Osteoblast (primary cell): Measurements from ENCODE around the gene SMIM3. TPM values are rescaled to one million over a fixed set of nuclear protein-coding genes. Genes with fewer than 3 reads are reported as not detected.

Experiments used
- DNase-seq: peaks from one replicate; pipeline ENCODE4 v3.0.0; 2011; ENCODE audit warnings: low spot score, mixed read lengths; ENCODE audit not compliant: insufficient read length; ENCODE audit errors: missing footprints
- H2AFZ ChIP-seq: 2 replicates; pipeline ENCODE4 v1.6.0; 2011; ENCODE audit warnings: mild to moderate bottlenecking, low read length
- H3K27ac ChIP-seq: 2 replicates; pipeline ENCODE4 v1.5.1; 2011; ENCODE audit warnings: mild to moderate bottlenecking, low read depth, low read length, moderate library complexity
- H3K27me3 ChIP-seq: 2 replicates; pipeline ENCODE4 v1.6.0; 2012; ENCODE audit warnings: mild to moderate bottlenecking, control low read depth, inconsistent platforms, low read length, moderate library complexity; ENCODE audit not compliant: insufficient read depth
- H3K36me3 ChIP-seq: 2 replicates; pipeline ENCODE4 v1.5.1; 2011; ENCODE audit warnings: mild to moderate bottlenecking, low read length, control low read depth, moderate library complexity; ENCODE audit not compliant: insufficient read depth
- H3K4me1 ChIP-seq: 2 replicates; pipeline ENCODE4 v1.5.1; 2011; ENCODE audit warnings: mild to moderate bottlenecking, low read length, control low read depth, moderate library complexity; ENCODE audit not compliant: insufficient read depth
- H3K4me2 ChIP-seq: 2 replicates; pipeline ENCODE4 v1.6.0; 2011; ENCODE audit warnings: mild to moderate bottlenecking, low read length; ENCODE audit not compliant: insufficient read depth
- H3K4me3 ChIP-seq: fragments of 200-600 bp; sonication (generic); 3 replicates; pipeline ENCODE4 v1.5.1; 2012; ENCODE audit warnings: mild to moderate bottlenecking, low read length, inconsistent platforms; ENCODE audit not compliant: insufficient read depth
- H3K79me2 ChIP-seq: 2 replicates; pipeline ENCODE4 v1.6.0; 2012; ENCODE audit warnings: mild to moderate bottlenecking, low read length, control low read depth, inconsistent platforms; ENCODE audit not compliant: insufficient read depth
- H3K9me3 ChIP-seq: 2 replicates; pipeline ENCODE4 v1.5.1; 2011; ENCODE audit warnings: low read depth, low read length, control low read depth
- H4K20me1 ChIP-seq: 2 replicates; pipeline ENCODE4 v1.6.0; 2012; ENCODE audit warnings: mild to moderate bottlenecking, low read length, control low read depth; ENCODE audit not compliant: insufficient read depth
- CTCF ChIP-seq: IDR thresholded peaks from 2 replicates; pipeline ENCODE4 v1.5.1; 2011; ENCODE audit warnings: mild to moderate bottlenecking, low read depth, low read length, moderate library complexity; ENCODE audit errors: extremely low read depth
- total RNA-seq: library from RNA; depleted of rRNA; stranded (reverse); fragments of >200 nt; gene quantifications from 2 replicates; pipeline ENCODE4 v1.2.3, GENCODE V29; 2012

Gene SMIM3
- total RNA-seq, 1 donor = 46.3 TPM

GRCh38 chr5:150750469-150750868 lies 28.1 kb upstream of the SMIM3 start:
- H4K20me1 ChIP-seq = peaks cover 12% of the 10 kb centered on the region
- no peak overlapping the region for H3K4me2 ChIP-seq
- no peaks in the 10 kb centered on the region for H3K4me1 ChIP-seq
- DNase-seq = no peak
- TF ChIP-seq CTCF = no peak
- H3K27ac ChIP-seq = no peak overlapping the region
- H3K79me2 ChIP-seq = peaks cover 62% of the 10 kb centered on the region
- H2AFZ ChIP-seq = no peak overlapping the region
- peaks cover 42% of the 10 kb centered on the region for H3K36me3 ChIP-seq
- H3K9me3 ChIP-seq = no peaks in the 10 kb centered on the region
- H3K4me3 ChIP-seq = no peak overlapping the region
- no peaks in the 10 kb centered on the region for H3K27me3 ChIP-seq

- Histone ChIP-seq H3K79me2 (peaks cover 67% of the 10 kb centered on the region), H3K4me2 (no peak overlapping the region)
- no peak for TF ChIP-seq CTCF
These were observed 27.3 kb upstream of the SMIM3 start for GRCh38 chr5:150751096-150751891.

GRCh38 chr5:150753463-150753862 lies 25.1 kb upstream of the SMIM3 start:
- no peak overlapping the region for H3K27ac ChIP-seq
- H3K36me3 ChIP-seq = peaks cover 49% of the 10 kb centered on the region
- H3K4me1 ChIP-seq = peaks cover 10% of the 10 kb centered on the region
- peaks cover 15% of the 10 kb centered on the region for H4K20me1 ChIP-seq
- no peak for TF ChIP-seq CTCF
- H3K4me3 ChIP-seq = no peak overlapping the region
- H3K79me2 ChIP-seq = peaks cover 86% of the 10 kb centered on the region
- no peak for DNase-seq
- no peak overlapping the region for H3K4me2 ChIP-seq
- H2AFZ ChIP-seq = no peak overlapping the region
- H3K9me3 ChIP-seq = no peaks in the 10 kb centered on the region
- no peaks in the 10 kb centered on the region for H3K27me3 ChIP-seq

More at GRCh38 chr5:150751096-150751891, 27.3 kb upstream of the SMIM3 start:
- DNase-seq = peak; percentile 67
- Histone ChIP-seq H3K27ac (no peak overlapping the region), H4K20me1 (peaks cover 12% of the 10 kb centered on the region), H3K4me3 (no peak overlapping the region), H3K9me3 (no peaks in the 10 kb centered on the region), H3K27me3 (no peaks in the 10 kb centered on the region), H3K36me3 (peaks cover 49% of the 10 kb centered on the region), H3K4me1 (no peaks in the 10 kb centered on the region), H2AFZ (no peak overlapping the region)

- H3K4me3 ChIP-seq = no peak overlapping the region
- peaks cover 85% of the 10 kb centered on the region for H3K79me2 ChIP-seq
- no peak for DNase-seq
- H3K4me1 ChIP-seq = peaks cover 10% of the 10 kb centered on the region
- H3K27ac ChIP-seq = no peak overlapping the region
- no peaks in the 10 kb centered on the region for H3K9me3 ChIP-seq
- H3K36me3 ChIP-seq = peaks cover 48% of the 10 kb centered on the region
- no peak overlapping the region for H2AFZ ChIP-seq
- no peaks in the 10 kb centered on the region for H3K27me3 ChIP-seq
- H4K20me1 ChIP-seq = peaks cover 15% of the 10 kb centered on the region
- no peak overlapping the region for H3K4me2 ChIP-seq
- TF ChIP-seq CTCF = no peak
These were observed 24.7 kb upstream of the SMIM3 start for GRCh38 chr5:150753863-150754262.
